ENCODE measurements around the gene GHSR.

The GHSR gene

DNA sequence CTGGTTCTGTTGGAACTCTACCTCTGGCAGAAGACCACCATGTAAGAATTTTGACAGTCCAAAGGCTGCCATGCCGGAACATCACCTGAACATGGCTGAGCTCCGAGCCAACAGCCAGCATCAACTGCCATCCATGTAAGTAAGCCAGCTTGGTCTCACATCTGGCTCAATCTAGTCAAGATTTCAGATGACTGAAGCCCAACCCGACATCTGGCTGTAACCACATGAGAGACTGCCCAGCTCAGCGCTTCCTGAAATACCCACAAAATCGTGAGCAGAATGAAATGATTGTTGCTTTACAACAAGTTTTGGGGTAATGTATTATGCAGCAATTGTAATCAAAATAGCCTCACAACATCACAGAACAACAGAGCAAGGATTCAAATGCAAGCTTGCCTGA, 32.9 kb downstream of the GHSR start:
- no peak for DNase-seq

DNA sequence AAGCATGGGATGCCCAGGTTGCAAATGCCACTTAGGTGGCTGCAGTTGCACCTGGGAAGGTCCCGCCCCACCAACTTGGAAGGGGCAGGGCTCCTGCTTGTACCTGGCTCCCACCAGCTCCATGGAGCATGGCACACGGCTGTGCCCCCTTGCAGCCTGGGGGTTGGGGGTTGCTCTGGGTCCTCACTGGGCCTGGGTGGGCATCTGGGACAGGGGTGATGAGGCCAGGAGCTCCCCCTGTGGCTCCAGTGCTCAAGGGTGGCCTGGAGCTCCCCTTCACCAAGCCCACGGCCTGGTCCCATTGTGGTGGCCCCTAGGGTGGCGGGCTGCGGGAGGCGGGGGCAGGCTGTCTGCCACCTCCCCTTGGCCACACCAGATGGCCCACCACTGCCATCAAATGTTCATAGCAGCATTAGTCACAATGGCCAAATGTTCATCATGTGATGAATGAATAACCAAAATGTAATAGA, 36.7 kb downstream of the GHSR start:
- DNase-seq = no peak

DNA sequence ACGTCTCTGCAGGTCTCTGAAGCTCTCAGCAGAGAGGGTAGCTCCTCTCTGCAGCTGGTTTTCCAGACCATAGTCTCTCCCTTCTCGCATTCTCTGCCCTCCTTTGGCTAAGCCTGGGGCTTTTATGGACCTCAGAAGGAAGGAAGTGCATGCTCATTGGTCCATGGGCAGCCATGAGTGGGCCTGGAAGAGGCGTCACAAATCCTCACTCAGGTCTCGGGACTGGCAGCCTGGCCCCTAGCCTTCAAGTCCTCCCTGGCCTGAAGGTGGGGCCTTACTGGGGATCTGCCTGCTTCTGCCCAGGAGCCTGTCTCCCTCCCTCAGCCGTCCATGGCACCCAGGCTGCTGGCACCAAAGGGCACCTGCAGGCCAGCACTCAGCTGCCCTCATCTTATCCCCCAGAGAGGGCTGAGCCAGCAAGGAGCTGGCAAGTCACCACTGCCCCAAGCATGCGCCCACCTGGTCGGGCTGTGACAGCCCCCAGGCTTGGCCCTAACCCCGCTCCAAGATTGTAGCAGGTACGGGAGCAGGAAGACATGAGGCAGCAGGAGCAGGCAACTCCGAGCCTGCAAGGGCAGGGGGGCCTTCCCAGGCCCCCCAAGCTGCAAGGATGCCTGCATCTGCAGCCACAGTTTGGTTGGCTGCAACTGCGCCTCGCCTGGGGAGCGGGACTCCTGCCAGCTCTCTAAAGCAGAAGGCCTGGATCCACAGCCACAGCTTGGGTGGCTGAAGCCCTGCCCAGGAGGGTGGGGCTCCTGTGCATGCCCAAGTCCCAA, 37.4 kb downstream of the GHSR start:
- DNase-seq = no peak

DNA sequence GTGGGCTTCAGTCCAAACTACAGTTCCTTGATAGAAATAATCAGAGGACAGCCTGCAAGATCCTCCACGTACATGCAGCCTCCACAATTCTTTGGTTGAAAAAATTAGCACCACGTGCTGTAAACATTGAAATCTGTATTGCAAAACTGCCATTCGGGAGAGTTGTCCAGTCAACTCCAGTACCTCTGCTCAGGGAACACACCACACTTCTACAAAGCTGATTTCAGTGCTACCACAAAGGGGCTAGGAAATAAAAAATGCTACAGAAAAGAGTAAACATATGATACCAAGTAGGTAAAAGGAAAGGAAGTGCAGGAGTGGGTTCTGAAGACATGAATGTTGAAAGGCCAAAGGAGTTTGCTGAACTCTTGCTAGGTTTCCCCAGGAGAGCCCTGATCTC, 40.4 kb downstream of the GHSR start:
- no peak for DNase-seq

DNA sequence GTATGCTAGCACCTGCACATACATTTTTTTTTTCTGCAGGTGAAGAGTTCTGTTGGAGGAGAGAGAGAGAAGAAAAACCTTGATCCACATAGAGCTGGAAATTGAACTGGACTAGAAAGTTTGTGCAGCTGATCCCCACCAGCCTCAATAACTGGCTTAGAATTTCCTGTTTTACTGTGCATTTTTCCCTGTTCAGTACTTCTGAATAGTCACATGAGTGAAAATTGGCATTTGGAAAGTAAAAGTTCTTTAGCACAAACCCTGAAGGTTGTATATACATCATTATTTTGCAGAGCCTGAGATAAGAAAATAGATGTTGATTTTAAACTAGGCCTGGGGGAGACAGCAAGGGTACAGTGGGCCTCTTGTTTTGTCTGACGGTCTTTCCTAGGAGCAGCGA, 42.3 kb downstream of the GHSR start:
- no peak for DNase-seq

DNA sequence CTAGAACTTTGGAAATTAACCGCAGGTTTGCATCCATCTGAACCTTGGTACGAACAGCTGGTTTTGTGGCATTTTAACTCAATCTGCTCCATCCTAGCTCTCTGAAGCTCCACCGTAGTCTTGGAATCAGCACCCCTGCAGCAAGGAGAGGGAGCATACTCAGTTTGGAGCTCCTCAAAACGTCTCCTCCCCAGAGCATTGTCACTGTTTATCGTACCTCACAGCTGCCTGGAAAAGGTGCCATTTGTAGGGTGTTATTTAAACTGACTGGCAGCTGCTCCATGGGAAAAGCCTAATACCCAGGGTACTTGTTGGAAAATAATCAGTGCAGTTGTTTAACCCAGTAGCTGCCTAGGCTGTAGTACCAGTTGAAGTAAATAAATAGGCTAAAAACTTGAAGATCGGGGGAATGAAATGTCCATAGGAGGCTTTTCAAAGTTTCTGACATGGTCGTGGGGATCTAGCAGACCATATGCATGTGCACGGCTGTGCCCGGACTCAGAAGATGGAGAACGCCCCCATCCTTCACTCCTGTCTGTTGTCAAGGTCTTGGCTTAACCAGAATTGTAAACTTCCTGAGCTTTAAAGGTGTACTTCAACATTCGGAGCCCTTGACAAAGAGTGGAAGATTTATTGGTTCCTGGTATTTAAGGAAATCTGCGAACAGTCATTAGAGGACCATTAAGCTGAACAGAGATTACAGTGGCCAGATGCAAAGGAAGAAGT, 43.9 kb downstream of the GHSR start:
- no peak for DNase-seq

DNA sequence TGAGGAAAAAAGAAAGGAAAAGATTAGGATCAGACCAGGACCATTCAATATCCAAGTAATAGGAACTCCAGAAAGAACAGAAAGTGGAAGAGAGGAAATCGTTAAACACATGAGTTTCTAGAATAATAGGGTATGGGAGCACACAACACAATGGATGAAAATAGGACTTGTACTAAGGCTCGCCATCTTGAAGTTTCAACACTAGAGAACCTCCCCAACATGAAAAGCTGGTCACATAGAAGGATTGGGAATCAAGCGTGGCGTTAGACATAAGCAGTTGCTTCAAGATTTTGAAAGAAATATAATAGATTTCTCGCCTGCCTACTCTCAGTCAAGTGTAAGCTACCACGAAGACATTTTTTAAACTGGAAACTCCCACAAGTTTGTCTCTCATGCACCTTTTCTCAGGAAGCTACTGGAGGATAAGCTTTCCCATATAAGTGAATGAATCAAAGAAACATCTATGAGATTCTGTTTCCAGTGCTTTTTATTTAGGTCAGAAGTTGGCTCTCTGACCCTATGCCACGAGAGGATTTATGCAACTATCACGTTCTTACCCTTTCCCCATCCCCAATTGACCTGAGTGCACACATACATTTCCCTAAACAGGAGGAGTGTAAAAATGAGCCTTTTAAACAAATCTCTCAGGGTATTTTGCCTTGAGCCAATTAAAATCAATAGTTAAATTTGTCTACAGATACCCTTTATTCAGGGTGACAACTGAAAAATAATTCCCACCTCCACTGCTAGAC, 45.2 kb downstream of the GHSR start:
- DNase-seq = no peak

DNA sequence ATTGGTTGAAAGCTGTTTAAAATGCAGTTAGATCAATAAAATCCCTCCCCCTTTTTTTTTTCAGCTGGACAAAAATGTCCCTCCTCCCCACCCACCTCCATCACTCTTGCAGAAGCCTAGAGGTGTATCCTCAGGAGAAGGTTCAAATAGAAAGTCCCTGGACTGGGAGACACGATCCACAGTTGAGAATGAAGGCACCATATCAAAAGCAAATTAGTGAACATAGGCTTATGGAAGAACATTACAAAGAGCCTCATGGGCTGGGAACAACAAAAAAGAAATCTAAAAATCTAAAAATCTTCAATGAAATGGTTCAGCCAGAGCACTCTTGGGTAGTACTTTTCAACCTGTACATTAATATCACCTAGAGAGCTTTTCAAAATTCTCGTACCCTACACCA, 46.2 kb downstream of the GHSR start:
- no peak for DNase-seq

DNA sequence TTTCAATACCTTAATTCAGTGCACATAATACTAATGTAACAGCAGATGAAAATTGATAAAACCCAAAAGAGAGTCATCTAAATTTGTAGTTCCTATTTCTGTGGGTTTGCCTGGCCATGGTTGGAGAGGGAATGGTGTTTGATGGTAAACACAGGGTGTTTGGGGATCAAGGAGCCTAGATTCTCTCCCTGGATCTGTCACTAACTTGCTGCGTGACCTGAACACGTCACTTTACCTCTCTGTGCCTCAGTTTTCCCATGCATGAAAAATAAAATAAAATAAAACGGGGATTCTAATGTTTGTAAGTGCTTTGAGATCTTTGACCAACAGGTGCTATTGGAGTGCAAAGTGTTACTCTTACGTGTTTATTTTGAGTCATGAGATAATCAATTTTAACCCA, 49.8 kb downstream of the GHSR start:
- no peak for DNase-seq

DNA sequence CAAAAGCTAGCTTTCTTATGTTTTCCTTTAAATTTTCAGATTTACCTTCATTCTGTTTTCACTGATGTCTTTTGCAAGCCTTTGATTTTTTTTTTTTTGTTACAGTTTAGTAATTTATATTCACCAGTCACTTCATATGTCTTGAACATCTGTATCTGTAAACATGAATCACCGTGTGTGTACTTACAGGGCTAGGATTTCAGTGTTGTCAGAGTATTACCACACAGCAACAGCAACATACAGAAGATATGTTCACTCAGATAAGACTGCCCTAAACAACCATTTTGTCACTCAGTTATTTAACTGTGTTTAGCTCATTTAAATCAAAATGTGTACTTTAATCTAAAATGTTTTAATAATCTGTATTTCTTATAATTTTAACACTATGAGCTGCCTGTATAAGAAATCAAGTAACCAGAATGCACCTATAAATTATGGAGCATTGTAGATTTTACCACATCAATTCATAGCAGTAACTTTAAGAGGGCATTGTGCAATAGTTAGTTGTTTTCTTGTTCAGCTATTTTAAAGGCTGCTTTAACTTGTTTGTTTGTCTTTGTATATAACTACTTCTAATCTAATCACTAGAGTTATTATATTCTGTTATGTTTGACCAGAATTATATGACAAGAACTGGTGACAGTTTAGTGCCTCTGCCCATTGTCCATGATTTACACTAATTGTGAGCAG, 50.4 kb downstream of the GHSR start:
- DNase-seq = no peak

DNA sequence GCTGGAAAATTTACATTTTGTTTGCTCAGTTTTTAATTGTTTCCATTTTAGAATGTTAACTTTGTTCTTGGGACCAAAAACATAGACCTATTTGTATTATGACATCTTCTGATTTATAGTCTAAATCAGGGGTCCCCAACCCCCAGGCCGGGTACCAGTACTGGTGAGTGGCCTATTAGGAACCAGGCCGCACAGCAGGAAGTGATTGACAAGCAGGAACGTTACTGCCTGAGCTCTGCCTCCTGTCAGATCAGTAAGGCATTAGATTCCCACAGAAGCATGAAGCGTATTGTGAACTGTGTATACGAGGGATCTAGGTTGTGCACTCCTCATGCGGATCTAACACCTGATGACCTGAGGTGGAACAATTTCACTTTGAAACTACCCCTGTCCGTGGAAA, 51.9 kb downstream of the GHSR start:
- DNase-seq = no peak

DNA sequence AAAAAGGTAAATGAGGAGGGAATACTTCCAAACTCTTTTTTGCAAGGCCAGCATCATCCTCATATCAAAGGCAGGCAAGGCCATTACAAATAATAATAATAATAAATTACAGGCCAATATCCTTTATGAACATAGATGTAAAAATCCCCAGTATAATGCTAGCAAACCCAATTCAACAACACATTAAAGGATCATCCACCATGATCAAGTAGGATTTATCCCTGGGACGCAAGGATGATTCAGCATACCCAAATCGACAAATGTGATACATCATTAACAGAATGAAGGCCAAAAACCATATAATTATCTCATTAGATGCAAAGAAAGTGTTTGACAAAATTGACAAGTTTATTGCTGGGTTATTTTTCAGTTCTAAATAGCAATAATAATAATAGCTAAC, 53.6 kb downstream of the GHSR start:
- no peak for DNase-seq

Data from NCI-H2171 (cell line).